Esophagus squamous epithelium (tissue), 5 donors: ENCODE results near the gene SERPINA12. TPM values are rescaled to one million over a fixed set of nuclear protein-coding genes. Genes with fewer than 3 reads are reported as not detected.

Experiments used
- DNase-seq: peaks from one replicate; lab custom pipeline; 2025; lab: John Stamatoyannopoulos, UW
- H3K27ac ChIP-seq, 4 donors: fragments of 200-600 bp; sonication (generic); one replicate each; pipeline ENCODE4 v1.5.1; 2016 to 2019; ENCODE audit warnings: mild to moderate bottlenecking in 1 of 4
- H3K27me3 ChIP-seq, 4 donors: fragments of 200-600 bp; sonication (generic); 1 replicate in 3 of 4; 2 replicates in 1 of 4; pipeline versions ENCODE4 v1.5.1 to v1.6.0; 2017 to 2021; ENCODE audit warnings: antibody characterized with exemption in 1 of 4
- H3K36me3 ChIP-seq, 3 donors: fragments of 200-600 bp; sonication (generic); one replicate each; pipeline ENCODE4 v1.5.1; 2016 to 2019
- H3K4me1 ChIP-seq, 3 donors: fragments of 200-600 bp; sonication (generic); one replicate each; pipeline ENCODE4 v1.5.1; 2017 to 2019
- H3K4me3 ChIP-seq, 4 donors: fragments of 200-600 bp; sonication (generic); 1 replicate in 3 of 4; 2 replicates in 1 of 4; pipeline ENCODE4 v1.5.1; 2016 to 2019; ENCODE audit warnings: mild to moderate bottlenecking in 2 of 4, moderate library complexity in 1 of 4
- H3K9me3 ChIP-seq, 3 donors: fragments of 200-600 bp; sonication (generic); one replicate each; pipeline ENCODE4 v1.5.1; 2016 to 2019
- CTCF ChIP-seq, 6 experiments: fragments of 450-650 bp in 4 of 6; fragments of 200-600 bp in 2 of 6; sonication (generic) in 2 of 6; IDR thresholded peaks; one replicate each; pipeline ENCODE4 v1.5.1; 2016 to 2019; ENCODE audit warnings: antibody characterized with exemption in 6 of 6, mild to moderate bottlenecking in 4 of 6, moderate library complexity in 4 of 6
- POLR2A ChIP-seq, 4 donors: fragments of 450-650 bp; IDR thresholded peaks; one replicate each; pipeline ENCODE4 v1.6.1; 2017; ENCODE audit warnings: antibody characterized with exemption in 4 of 4, mild to moderate bottlenecking in 4 of 4, moderate library complexity in 3 of 4
- WGBS, 2 donors: methylation state at CpG; one replicate each; pipeline ENCODE4 v1.1.5; 2018; 5-methylcytosine and 5-hydroxymethylcytosine counted together
- intact Hi-C: fragments of 100-400 bp; cut with DNase I; formaldehyde crosslinking; loops from one replicate; pipeline ENCODE4 v1.15.0; 2022
- total RNA-seq, 4 donors: library from RNA; depleted of rRNA; stranded (reverse); fragments of >200 nt; gene quantifications; one replicate each; pipeline ENCODE4 v1.1.0, GENCODE V29; 2016
- donor health status: DM: yes; HTN: yes; CAD: no.

The SERPINA12 gene
- total RNA-seq, 4 donors from 2014 or later = not detected

GRCh38 chr14:94524093-94524492, 14.8 kb upstream of the SERPINA12 start:
- no peaks in the 10 kb centered on the region for H3K9me3 ChIP-seq
- H3K36me3 ChIP-seq = no peaks in the 10 kb centered on the region
- TF ChIP-seq CTCF (IDR thresholded peaks at IDR 0.05) (no peak), POLR2A (IDR thresholded peaks at IDR 0.05) (no peak)
- WGBS, 2 donors = 27 to 60% methylated on average over 2 to 3 of the region's 3 CpGs
- no peak for DNase-seq
- H3K27ac ChIP-seq = no peak overlapping the region
- H3K4me3 ChIP-seq = no peak overlapping the region
- H3K4me1 ChIP-seq = no peaks in the 10 kb centered on the region
- no peaks in the 10 kb centered on the region for H3K27me3 ChIP-seq
- intact Hi-C loops = no loop called here

- Histone ChIP-seq H3K36me3 (no peaks in the 10 kb centered on the region), H3K4me1 (no peaks in the 10 kb centered on the region), H3K4me3 (no peak overlapping the region), H3K9me3 (no peaks in the 10 kb centered on the region), H3K27me3 (no peaks in the 10 kb centered on the region), H3K27ac (no peak overlapping the region)
- DNase-seq = no peak
- intact Hi-C loops = no loop called here
- TF ChIP-seq POLR2A (IDR thresholded peaks at IDR 0.05) (no peak), CTCF (IDR thresholded peaks at IDR 0.05) (no peak)
- WGBS, 2 donors = 91 to 100% methylated on average over 3 to 8 of the region's 8 CpGs
Measured at GRCh38 chr14:94523265-94523664, 14.0 kb upstream of the SERPINA12 start.

GRCh38 chr14:94522115-94522724, 13.0 kb upstream of the SERPINA12 start:
- no peak overlapping the region for H3K4me3 ChIP-seq
- no peak overlapping the region for H3K27ac ChIP-seq
- no peaks in the 10 kb centered on the region for H3K4me1 ChIP-seq
- H3K27me3 ChIP-seq = peaks cover 0 to under 1% (median 0%) of the 10 kb centered on the region in 4 donors
- H3K36me3 ChIP-seq = no peaks in the 10 kb centered on the region
- WGBS, 2 donors = 90 to 91% methylated on average over 5 to 7 of the region's 7 CpGs
- H3K9me3 ChIP-seq = no peaks in the 10 kb centered on the region
- intact Hi-C loops = no loop called here
- no peak for DNase-seq
- TF ChIP-seq POLR2A (IDR thresholded peaks at IDR 0.05) = no peak
- TF ChIP-seq CTCF (IDR thresholded peaks at IDR 0.05) = no peak

GRCh38 chr14:94521375-94522114, 12.3 kb upstream of the SERPINA12 start:
- Histone ChIP-seq H3K36me3 (no peaks in the 10 kb centered on the region), H3K9me3 (no peaks in the 10 kb centered on the region), H3K4me1 (no peaks in the 10 kb centered on the region), H3K27ac (no peak overlapping the region), H3K4me3 (no peak overlapping the region), H3K27me3 (peaks cover 0 to 4% (median 0%) of the 10 kb centered on the region in 4 donors)
- no peak for TF ChIP-seq POLR2A (IDR thresholded peaks at IDR 0.05)
- no peak for TF ChIP-seq CTCF (IDR thresholded peaks at IDR 0.05)
- DNase-seq = no peak
- 57 to 75% methylated on average over 4 of the region's 5 CpGs for WGBS, 2 donors
- intact Hi-C loops = no loop called here

- Histone ChIP-seq H3K36me3 (no peaks in the 10 kb centered on the region), H3K27me3 (peaks cover 0 to 4% (median 0%) of the 10 kb centered on the region in 4 donors), H3K4me3 (no peak overlapping the region), H3K9me3 (no peaks in the 10 kb centered on the region), H3K4me1 (no peaks in the 10 kb centered on the region), H3K27ac (no peak overlapping the region)
- no peak for DNase-seq
- intact Hi-C loops = no loop called here
- 29 to 44% methylated on average over 2 to 6 of the region's 7 CpGs for WGBS, 2 donors
- TF ChIP-seq CTCF (IDR thresholded peaks at IDR 0.05) (no peak), POLR2A (IDR thresholded peaks at IDR 0.05) (no peak)
Measured at GRCh38 chr14:94517641-94518257, 8.5 kb upstream of the SERPINA12 start.
